VCaP (cell line): ENCODE data around the gene PKNOX1.
A peak's percentile ranks its signal among the peaks of the same experiment; 100 is the strongest.
"Not testable (repeated sequence)": the region's sequence is repeated elsewhere in the genome, so short reads cannot be mapped to it uniquely, and the experiment has no call there.

ENCODE experiments used
- H3K27ac ChIP-seq: fragments of 450-650 bp; 2 replicates; pipeline ENCODE4 v1.5.1; 2017
- CTCF ChIP-seq: fragments of 450-650 bp; conservative IDR thresholded peaks from 2 replicates; pipeline ENCODE4 v1.5.1; 2017; ENCODE audit warnings: mild to moderate bottlenecking, moderate library complexity

Gene PKNOX1

GRCh38 chr21:42937960-42938605, 36.3 kb upstream of the PKNOX1 start:
- no peak overlapping the region for H3K27ac ChIP-seq
- TF ChIP-seq CTCF: no peak

- not testable (repeated sequence) for H3K27ac ChIP-seq
Measured at GRCh38 chr21:42938606-42938995, 35.8 kb upstream of the PKNOX1 start.

GRCh38 chr21:42939582-42940413, 34.6 kb upstream of the PKNOX1 start:
- H3K27ac ChIP-seq: 0 out of 2 replicates have a peak overlapping the region, but pooled peaks have one; percentile 1
- no peak for TF ChIP-seq CTCF

GRCh38 chr21:42941696-42942085, 32.7 kb upstream of the PKNOX1 start:
- no peak overlapping the region for H3K27ac ChIP-seq
- no peak for TF ChIP-seq CTCF

GRCh38 chr21:42942244-42942643, 32.1 kb upstream of the PKNOX1 start:
- TF ChIP-seq CTCF: no peak

GRCh38 chr21:42949094-42949755, 25.1 kb upstream of the PKNOX1 start:
- not testable (repeated sequence) for H3K27ac ChIP-seq

More at GRCh38 chr21:42942244-42942643, 32.1 kb upstream of the PKNOX1 start:
- no peak overlapping the region for H3K27ac ChIP-seq

GRCh38 chr21:42951193-42951592, 23.2 kb upstream of the PKNOX1 start:
- H3K27ac ChIP-seq: not testable (repeated sequence)

- peak overlapping the region; percentile 99 for H3K27ac ChIP-seq
- no peak for TF ChIP-seq CTCF
Measured at GRCh38 chr21:42956824-42957630, 17.3 kb upstream of the PKNOX1 start.

- peak overlapping the region; percentile 99; the same call in 1 of the 2 replicates for H3K27ac ChIP-seq
Measured at GRCh38 chr21:42958122-42958521, 16.2 kb upstream of the PKNOX1 start.
